H1 (cell line): ENCODE data around the gene ZNF532. TPM values are rescaled to one million over a fixed set of nuclear protein-coding genes. Genes with fewer than 3 reads are reported as not detected.

Experiments
- CTCF ChIA-PET: fragments of 300-600 bp; sonication (Branson Sonifier 250); formaldehyde crosslinking; loops from one replicate; lab custom pipeline; 2021; ENCODE audit not compliant: partially characterized antibody; lab: Charles Lee
- POLR2A ChIA-PET: fragments of 300-600 bp; sonication (Branson Sonifier 250); formaldehyde crosslinking; loops from one replicate; lab custom pipeline; 2021; ENCODE audit warnings: inconsistent platforms; ENCODE audit not compliant: partially characterized antibody; lab: Charles Lee
- DNase-seq, 2 experiments: peaks; one replicate each; pipeline versions ENCODE4 v3.0.0 to v3.0.0-alpha.2; 2010 to 2022; ENCODE audit warnings: low spot score in 2 of 2, low read depth in 1 of 2, mixed read lengths in 1 of 2
- FAIRE-seq: peaks from 2 replicates; lab custom pipeline; 2011; peaks lifted over from hg19 to GRCh38; lab: Jason Lieb, UNC
- H2AFZ ChIP-seq: 2 replicates; pipeline ENCODE4 v1.8.1; 2012; ENCODE audit warnings: low read length, inconsistent platforms
- H2AK5ac ChIP-seq: 2 replicates; pipeline ENCODE4 v1.6.1; 2013; ENCODE audit warnings: low read depth, low read length
- H2BK120ac ChIP-seq: replicated peaks from 2 replicates; pipeline ENCODE3; 2013; ENCODE audit warnings: low read depth, low read length, inconsistent platforms
- H2BK12ac ChIP-seq: 2 replicates; pipeline ENCODE4 v1.6.1; 2013; ENCODE audit warnings: low read depth, low read length
- H2BK15ac ChIP-seq: 2 replicates; pipeline ENCODE4 v1.6.1; 2013; ENCODE audit warnings: low read length
- H2BK20ac ChIP-seq: 2 replicates; pipeline ENCODE4 v1.6.1; 2013; ENCODE audit warnings: low read length
- H2BK5ac ChIP-seq: 2 replicates; pipeline ENCODE4 v1.6.1; 2013; ENCODE audit warnings: low read depth, low read length
- H3K14ac ChIP-seq: 2 replicates; pipeline ENCODE4 v1.6.1; 2013; ENCODE audit warnings: inconsistent platforms; ENCODE audit not compliant: insufficient read length
- H3K18ac ChIP-seq: 2 replicates; pipeline ENCODE4 v1.6.1; 2013; ENCODE audit warnings: low read length; ENCODE audit errors: extremely low read depth
- H3K23ac ChIP-seq: 2 replicates; pipeline ENCODE4 v1.6.1; 2013; ENCODE audit warnings: inconsistent platforms; ENCODE audit not compliant: insufficient read length
- H3K23me2 ChIP-seq: 2 replicates; pipeline ENCODE4 v1.6.1; 2013; ENCODE audit warnings: low read depth, low read length
- H3K27ac ChIP-seq: 2 replicates; pipeline ENCODE4 v1.6.1; 2011; ENCODE audit warnings: low read depth, low read length, inconsistent platforms
- H3K27me3 ChIP-seq, 4 experiments: replicated peaks in 1 of 4; 1 replicate in 1 of 4; 2 replicates in 3 of 4; pipeline versions ENCODE4 v1.6.1 to v1.8.1; 2011 to 2013; ENCODE audit warnings: low read length in 3 of 4, mild to moderate bottlenecking in 3 of 4, inconsistent platforms in 2 of 4, mixed read lengths in 2 of 4, moderate library complexity in 1 of 4; ENCODE audit not compliant: control insufficient read depth in 3 of 4, insufficient read depth in 3 of 4; ENCODE audit errors: extremely low read depth in 1 of 4
- H3K36me3 ChIP-seq, 4 experiments: 2 replicates each; pipeline versions ENCODE4 v1.6.1 to v1.8.1; 2011 to 2013; ENCODE audit warnings: mild to moderate bottlenecking in 4 of 4, low read length in 3 of 4, moderate library complexity in 2 of 4, control low read depth in 1 of 4, inconsistent platforms in 1 of 4; ENCODE audit not compliant: insufficient read depth in 4 of 4, control insufficient read depth in 2 of 4
- H3K4ac ChIP-seq: replicated peaks from 2 replicates; pipeline ENCODE3; 2013; ENCODE audit warnings: low read length, low read depth, mixed read lengths, inconsistent platforms; ENCODE audit not compliant: insufficient read length
- H3K4me1 ChIP-seq, 4 experiments: replicated peaks in 1 of 4; 1 replicate in 1 of 4; 2 replicates in 3 of 4; pipeline versions ENCODE4 v1.6.1 to v1.8.1; 2011 to 2013; ENCODE audit warnings: low read length in 3 of 4, inconsistent platforms in 2 of 4, mixed read lengths in 1 of 4; ENCODE audit not compliant: insufficient read depth in 4 of 4, control insufficient read depth in 3 of 4
- H3K4me2 ChIP-seq, 2 experiments: 2 replicates each; pipeline versions ENCODE4 v1.6.1 to v1.8.1; 2011 to 2013; ENCODE audit warnings: low read depth in 2 of 2, low read length in 2 of 2, control low read depth in 1 of 2, inconsistent platforms in 1 of 2, mild to moderate bottlenecking in 1 of 2; ENCODE audit not compliant: insufficient read depth in 1 of 2
- H3K4me3 ChIP-seq, 4 experiments: fragments of 200-600, 300-600 bp in 1 of 4; sonication (generic), shearing (Covaris generic), sonication (Bioruptor Twin) in 1 of 4; 2 replicates each; pipeline versions ENCODE4 v1.5.1 to v1.8.1; 2011 to 2016; ENCODE audit warnings: low read length in 4 of 4, low read depth in 3 of 4, control low read depth in 2 of 4, inconsistent platforms in 2 of 4, mild to moderate bottlenecking in 2 of 4, mixed read lengths in 1 of 4, moderate library complexity in 1 of 4; ENCODE audit not compliant: insufficient read depth in 2 of 4; ENCODE audit errors: extremely low read depth in 1 of 4
- H3K56ac ChIP-seq: replicated peaks from 2 replicates; pipeline ENCODE3; 2013; ENCODE audit warnings: low read depth, mild to moderate bottlenecking, mixed read lengths, low read length, inconsistent platforms; ENCODE audit not compliant: insufficient read length
- H3K79me1 ChIP-seq: 2 replicates; pipeline ENCODE4 v1.6.1; 2013; ENCODE audit warnings: low read depth, low read length, control low read depth
- H3K79me2 ChIP-seq, 2 experiments: 2 replicates each; pipeline versions ENCODE4 v1.6.1 to v1.8.1; 2012 to 2013; ENCODE audit warnings: low read length in 2 of 2, mild to moderate bottlenecking in 2 of 2, inconsistent platforms in 1 of 2; ENCODE audit not compliant: insufficient read depth in 2 of 2, control insufficient read depth in 1 of 2
- H3K9ac ChIP-seq, 4 experiments: replicated peaks in 1 of 4; 1 replicate in 1 of 4; 2 replicates in 3 of 4; pipeline versions ENCODE4 v1.6.1 to v1.8.1; 2011 to 2013; ENCODE audit warnings: low read depth in 3 of 4, low read length in 3 of 4, control low read depth in 2 of 4, mild to moderate bottlenecking in 2 of 4, moderate library complexity in 2 of 4, inconsistent platforms in 1 of 4; ENCODE audit errors: extremely low read depth in 1 of 4
- H3K9me3 ChIP-seq, 2 experiments: 2 replicates each; pipeline versions ENCODE4 v1.6.1 to v1.8.1; 2012 to 2013; ENCODE audit warnings: mild to moderate bottlenecking in 2 of 2, moderate library complexity in 2 of 2, control low read depth in 1 of 2, inconsistent platforms in 1 of 2, low read depth in 1 of 2, low read length in 1 of 2, mixed read lengths in 1 of 2; ENCODE audit not compliant: insufficient read depth in 2 of 2
- H4K20me1 ChIP-seq, 2 experiments: replicated peaks in 1 of 2; 2 replicates each; pipeline versions ENCODE3 to v1.8.1; 2011 to 2013; ENCODE audit warnings: inconsistent platforms in 2 of 2, low read length in 2 of 2, mild to moderate bottlenecking in 1 of 2; ENCODE audit not compliant: insufficient read depth in 2 of 2, control insufficient read depth in 1 of 2
- H4K5ac ChIP-seq: 2 replicates; pipeline ENCODE4 v1.6.1; 2013; ENCODE audit warnings: low read length, low read depth, mixed read lengths, inconsistent platforms; ENCODE audit not compliant: insufficient read length
- H4K8ac ChIP-seq: 2 replicates; pipeline ENCODE4 v1.8.0; 2013; ENCODE audit warnings: mild to moderate bottlenecking, moderate library complexity, low read length, inconsistent platforms; ENCODE audit not compliant: insufficient read depth; ENCODE audit errors: extremely low read depth
- H4K91ac ChIP-seq: replicated peaks from 2 replicates; pipeline ENCODE3; 2013; ENCODE audit warnings: low read length, mixed read lengths, inconsistent platforms; ENCODE audit not compliant: insufficient read length
- BRCA1 ChIP-seq: IDR thresholded peaks from 2 replicates; pipeline ENCODE4 v1.6.1; 2012; ENCODE audit warnings: low read depth, low read length, improper control_type of control experiment
- NANOG ChIP-seq: IDR thresholded peaks from 2 replicates; pipeline ENCODE4 v1.6.1; 2011; ENCODE audit warnings: low read length, low read depth, mild to moderate bottlenecking, inconsistent platforms; ENCODE audit not compliant: insufficient read depth, poor library complexity, severe bottlenecking
- POLR2AphosphoS5 ChIP-seq: IDR thresholded peaks from 2 replicates; pipeline ENCODE4 v1.6.1; 2011; ENCODE audit warnings: low read depth, low read length
- SIRT6 ChIP-seq: IDR thresholded peaks from one replicate; pipeline ENCODE4 v1.7.1; 2012; ENCODE audit warnings: low read length, inconsistent platforms
- SP2 ChIP-seq: IDR thresholded peaks from 2 replicates; pipeline ENCODE4 v1.6.1; 2012; ENCODE audit warnings: mild to moderate bottlenecking, low read length, inconsistent platforms
- TAF1 ChIP-seq: IDR thresholded peaks from 2 replicates; pipeline ENCODE4 v1.6.1; 2011; ENCODE audit warnings: mild to moderate bottlenecking, low read depth, low read length
- WGBS, 2 experiments: shearing (Covaris generic) in 1 of 2; methylation state at CpG; one replicate each; pipeline versions ENCODE4 v1.1.6 to v1.1.7; 2013 to 2015; ENCODE audit warnings: low lambda C conversion rate in 2 of 2, mixed read lengths in 2 of 2, inconsistent platforms in 1 of 2, low coverage in 1 of 2, missing lambda C conversion rate in 1 of 2; ENCODE audit not compliant: insufficient replicate concordance in 2 of 2, insufficient coverage in 1 of 2, insufficient read length in 1 of 2; ENCODE audit errors: extremely low coverage in 1 of 2, missing lambda C conversion rate in 1 of 2; 5-methylcytosine and 5-hydroxymethylcytosine counted together
- polyA plus RNA-seq, 7 experiments: library from polyadenylated mRNA; depleted of rRNA in 3 of 7; stranded (reverse) in 5 of 7; unstranded in 2 of 7; fragments of >200 nt in 5 of 7; fragments of 200-250 nt in 2 of 7; gene quantifications; 1 replicate in 5 of 7; 2 replicates in 1 of 7; 4 replicates in 1 of 7; pipeline versions ENCODE4 v1.2.1 to v1.2.3, GENCODE V29; 2011 to 2013; ENCODE audit warnings: missing spikeins in 2 of 7, mixed read lengths in 2 of 7
- total RNA-seq: library from RNA; stranded (reverse); fragmentation: NEBNext Ultra II Directional; extraction: Animal tissue kit (Norgen Biotek cat#: 25700); gene quantifications from 2 replicates; pipeline ENCODE4 v1.2.1, GENCODE V29; 2021
- TF ChIP-seq, protein P1 (sequence below): IDR thresholded peaks from 2 replicates; pipeline ENCODE4 v1.6.1; 2012; ENCODE audit warnings: low read length, inconsistent platforms

The ZNF532 gene
- total and polyA plus RNA-seq, 2 of the 8 experiments (the other 6 are each of a cell fraction or from before 2014, with no cell fraction given), result 143 to 240 TPM

DNA sequence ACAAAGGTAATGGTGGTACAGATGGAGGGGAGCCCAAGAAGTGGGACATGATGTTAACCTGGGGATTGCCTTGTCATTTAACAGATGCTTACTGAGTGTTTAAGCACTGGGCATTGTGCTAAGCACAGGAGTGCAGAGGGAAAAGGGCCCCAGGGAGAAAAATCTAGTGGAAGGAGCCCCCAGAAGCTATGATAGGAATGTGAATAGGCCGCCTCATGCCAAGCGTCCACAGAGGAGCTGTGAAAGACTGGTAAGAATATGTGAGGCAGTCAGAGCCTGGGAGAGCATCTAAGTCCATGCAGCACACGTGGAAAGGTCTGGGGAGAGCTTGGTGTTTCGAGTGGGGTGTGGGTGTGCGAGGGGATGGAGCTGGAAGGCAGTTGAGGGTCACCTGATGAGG lies 5.5 kb downstream of the ZNF532 start:
- Histone ChIP-seq H4K20me1 (peaks cover 5 to 15% of the 10 kb centered on the region in 2 experiments), H3K14ac (no peak overlapping the region), H3K4ac (no peak overlapping the region), H4K5ac (no peak overlapping the region), H3K56ac (no peak overlapping the region), H3K79me1 (peaks cover 8% of the 10 kb centered on the region; the same call in 1 of the 2 replicates), H4K8ac (no peak overlapping the region), H2AFZ (no peak overlapping the region), H3K4me2 (no peak overlapping the region), H3K27me3 (no peaks in the 10 kb centered on the region), H2BK15ac (no peak overlapping the region), H3K23me2 (no peaks in the 10 kb centered on the region), H3K27ac (peak overlapping the region; percentile 43; the same call in 1 of the 2 replicates), H3K4me3 (no peak overlapping the region), H3K36me3 (peaks cover 32 to 93% (median 64%) of the 10 kb centered on the region in 4 experiments), H2AK5ac (0 out of 2 replicates have a peak overlapping the region, but pooled peaks have one; percentile 29), H3K9me3 (peaks cover 3 to 5% of the 10 kb centered on the region in 2 experiments; a peak in 2 of 4 replicates), H4K91ac (no peak overlapping the region), H2BK20ac (no peak overlapping the region), H2BK12ac (no peak overlapping the region), H2BK120ac (no peak overlapping the region), H3K23ac (no peak overlapping the region), H2BK5ac (peak overlapping the region; percentile 72; the same call in 1 of the 2 replicates), H3K9ac (no peak overlapping the region), H3K18ac (no peak overlapping the region), H3K4me1 (peaks cover 18 to 37% (median 30%) of the 10 kb centered on the region in 4 experiments), H3K79me2 (peaks cover 47 to 97% of the 10 kb centered on the region in 2 experiments)
- TF ChIP-seq SP2 (no peak), TAF1 (0 out of 2 replicates have a peak, but pooled peaks have one; percentile 16), BRCA1 (no peak), NANOG (no peak), SIRT6 (no peak), POLR2AphosphoS5 (peak; percentile 77; the same call in 1 of the 2 replicates)
- TF ChIP-seq, protein P1, sequence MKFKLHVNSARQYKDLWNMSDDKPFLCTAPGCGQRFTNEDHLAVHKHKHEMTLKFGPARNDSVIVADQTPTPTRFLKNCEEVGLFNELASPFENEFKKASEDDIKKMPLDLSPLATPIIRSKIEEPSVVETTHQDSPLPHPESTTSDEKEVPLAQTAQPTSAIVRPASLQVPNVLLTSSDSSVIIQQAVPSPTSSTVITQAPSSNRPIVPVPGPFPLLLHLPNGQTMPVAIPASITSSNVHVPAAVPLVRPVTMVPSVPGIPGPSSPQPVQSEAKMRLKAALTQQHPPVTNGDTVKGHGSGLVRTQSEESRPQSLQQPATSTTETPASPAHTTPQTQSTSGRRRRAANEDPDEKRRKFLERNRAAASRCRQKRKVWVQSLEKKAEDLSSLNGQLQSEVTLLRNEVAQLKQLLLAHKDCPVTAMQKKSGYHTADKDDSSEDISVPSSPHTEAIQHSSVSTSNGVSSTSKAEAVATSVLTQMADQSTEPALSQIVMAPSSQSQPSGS, result no peak
- 85% methylated on average over 5 of the region's 5 CpGs; no CpG with 5 or more reads in 1 of the 2 experiments for WGBS, 2 experiments
- FAIRE-seq, result no peak
- POLR2A ChIA-PET, result interaction anchor here (0.7 to 29.3 kb wide), 21 partner anchors 2 to 107 kb away, joined by 3 to 622 read pairs (median 5); partner anchors contain the start of gene ZNF532
- CTCF ChIA-PET, result interaction anchor here (0.6 to 1.9 kb wide), 5 partner anchors 19 to 91 kb away, joined by 3 to 6 read pairs (median 3); no protein-coding TSS in a partner anchor
- no peak for DNase-seq
